Measurements from ENCODE around the gene HYAL4.

GRCh38 chr7:123871998-123872867 is 27.3 kb downstream of the HYAL4 start:
- TF ChIP-seq CTCF (IDR thresholded peaks at IDR 0.05), result peak; percentile 35
- no peak for TF ChIP-seq EZH2 (IDR thresholded peaks at IDR 0.05; ENCODE audit: borderline replicate concordance, insufficient read depth, low read depth, low read length, poor library complexity, severe bottlenecking)
